RPMI7951 (cell line): ENCODE measurements around the gene ADGRV1. TPM values are rescaled to one million over a fixed set of nuclear protein-coding genes. Genes with fewer than 3 reads are reported as not detected.
A peak's percentile ranks its signal among the peaks of the same experiment; 100 is the strongest.
"Not testable (repeated sequence)": the region's sequence is repeated elsewhere in the genome, so short reads cannot be mapped to it uniquely, and the experiment has no call there.

Experiments
- DNase-seq: peaks from one replicate; pipeline ENCODE4 v3.0.0-alpha.2; 2012; ENCODE audit warnings: low read depth
- total RNA-seq: library from RNA; depleted of rRNA; stranded (reverse); fragments of >200 nt; shearing (Covaris generic); gene quantifications from 2 replicates; pipeline ENCODE4 v1.2.3, GENCODE V29; 2014

Gene ADGRV1
- total RNA-seq, 1 experiment from 2014 or later, result 0.84 TPM

DNA sequence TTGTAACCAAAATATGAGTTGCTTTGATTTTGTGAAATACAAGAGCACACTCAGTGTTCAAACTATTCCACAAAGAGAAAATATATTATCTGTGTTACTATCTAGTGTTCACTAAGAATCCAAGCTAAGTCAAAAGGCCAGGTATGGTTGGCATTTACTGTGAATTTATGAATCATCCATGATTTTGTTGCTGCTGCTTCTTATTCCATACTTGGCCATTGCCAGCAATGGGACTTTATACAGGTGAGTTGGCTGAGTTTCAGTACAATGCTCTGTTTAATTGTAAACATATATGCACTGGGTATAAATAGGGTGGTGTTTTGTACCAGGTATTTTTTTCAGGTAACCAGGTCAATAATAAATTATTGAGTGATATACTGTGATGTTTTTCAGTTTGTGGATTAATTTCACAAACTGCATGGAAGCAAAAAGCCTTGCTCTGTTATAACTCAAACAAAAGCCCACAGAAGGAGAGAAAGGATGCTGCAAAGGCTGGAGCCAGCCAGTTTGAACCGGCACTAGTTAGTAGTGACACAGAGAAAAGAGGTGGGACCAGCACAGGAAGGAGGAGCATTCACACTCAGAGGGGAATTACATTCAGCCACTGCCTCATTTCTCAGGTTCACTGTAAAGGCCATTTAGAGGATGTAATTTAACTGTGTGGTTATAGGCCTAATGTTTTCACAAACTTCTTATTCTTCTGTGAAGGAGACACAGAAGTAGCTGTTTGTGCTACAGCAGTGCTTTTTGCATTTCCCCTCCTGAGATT, 381.8 kb downstream of the ADGRV1 start:
- DNase-seq, result peak; percentile 1

GRCh38 chr5:90941002-90941720, 382.6 kb downstream of the ADGRV1 start:
- DNase-seq, result no peak

GRCh38 chr5:90944116-90944515, 385.5 kb downstream of the ADGRV1 start:
- no peak for DNase-seq

- no peak for DNase-seq
Observed at GRCh38 chr5:90947667-90948066, 389.1 kb downstream of the ADGRV1 start.

GRCh38 chr5:90948969-90949368, 390.4 kb downstream of the ADGRV1 start:
- DNase-seq, result no peak

GRCh38 chr5:90949469-90950358, 391.1 kb downstream of the ADGRV1 start:
- DNase-seq, result no peak

- DNase-seq, result no peak
Observed at GRCh38 chr5:90955001-90955635, 396.5 kb downstream of the ADGRV1 start.

- no peak for DNase-seq
Observed at GRCh38 chr5:90956511-90957097, 398.0 kb downstream of the ADGRV1 start.

DNA sequence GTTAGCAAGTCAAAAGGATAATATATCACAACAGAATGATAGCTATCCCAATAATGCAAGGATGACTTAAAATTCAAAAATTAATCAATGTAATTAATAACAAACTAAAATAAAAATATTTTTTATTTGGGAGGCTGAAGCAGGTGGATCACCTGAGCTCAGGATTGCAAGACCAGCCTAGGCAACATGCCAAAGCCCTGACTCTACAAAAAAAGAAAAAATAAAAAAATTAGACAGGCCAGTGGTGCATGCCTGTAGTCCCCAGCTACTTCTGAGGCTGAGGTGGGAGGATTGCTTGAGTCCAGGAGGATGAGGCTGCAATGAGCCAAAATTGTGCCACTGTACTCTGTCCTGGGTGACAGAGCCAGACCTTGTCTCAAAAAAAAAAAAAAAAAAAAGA, 399.3 kb downstream of the ADGRV1 start:
- DNase-seq, result no peak

GRCh38 chr5:90959262-90959661, 400.7 kb downstream of the ADGRV1 start:
- DNase-seq, result no peak

DNA sequence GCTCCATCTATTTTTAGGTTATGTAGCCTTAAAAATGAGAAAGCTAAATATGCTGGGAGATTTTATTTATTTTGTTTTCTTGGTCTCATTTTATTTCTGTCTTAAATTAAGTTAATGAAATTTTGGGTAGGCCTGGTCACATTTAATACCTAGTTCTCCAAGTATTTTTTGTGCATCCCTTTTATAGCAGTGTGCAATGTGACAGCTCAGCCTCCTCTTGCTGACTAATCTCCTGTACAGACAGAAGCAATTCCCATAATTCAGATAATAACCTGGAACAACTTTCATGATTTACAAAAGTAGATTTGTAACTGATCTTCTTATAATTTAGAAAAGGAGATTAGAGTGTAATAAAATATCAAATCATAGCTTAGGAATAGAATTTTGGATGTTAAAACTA, 403.9 kb downstream of the ADGRV1 start:
- DNase-seq, result no peak

GRCh38 chr5:90965110-90965685, 406.6 kb downstream of the ADGRV1 start:
- no peak for DNase-seq

GRCh38 chr5:90967443-90967842, 408.8 kb downstream of the ADGRV1 start:
- DNase-seq, result no peak

DNA sequence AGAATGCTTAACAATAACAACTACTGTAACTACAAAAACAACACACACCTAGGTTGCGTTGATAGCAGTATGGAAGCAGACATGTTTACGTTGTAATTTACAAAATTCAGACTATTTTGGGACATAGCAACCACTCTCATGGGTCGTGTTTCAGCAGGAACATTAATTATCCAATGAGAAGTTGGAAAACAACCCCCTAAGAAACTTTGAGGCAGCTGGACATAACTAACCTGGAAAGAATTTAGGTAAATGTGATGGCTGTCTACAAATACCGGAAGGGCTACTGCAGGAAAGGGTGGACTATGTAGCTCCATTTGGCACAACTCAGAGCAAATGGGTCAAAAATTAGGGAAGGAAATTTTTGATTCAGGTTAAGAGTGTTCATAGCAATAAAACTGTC, 409.3 kb downstream of the ADGRV1 start:
- DNase-seq, result no peak

- DNase-seq, result peak; percentile 47
Observed at GRCh38 chr5:90968319-90968718, 409.7 kb downstream of the ADGRV1 start.

DNA sequence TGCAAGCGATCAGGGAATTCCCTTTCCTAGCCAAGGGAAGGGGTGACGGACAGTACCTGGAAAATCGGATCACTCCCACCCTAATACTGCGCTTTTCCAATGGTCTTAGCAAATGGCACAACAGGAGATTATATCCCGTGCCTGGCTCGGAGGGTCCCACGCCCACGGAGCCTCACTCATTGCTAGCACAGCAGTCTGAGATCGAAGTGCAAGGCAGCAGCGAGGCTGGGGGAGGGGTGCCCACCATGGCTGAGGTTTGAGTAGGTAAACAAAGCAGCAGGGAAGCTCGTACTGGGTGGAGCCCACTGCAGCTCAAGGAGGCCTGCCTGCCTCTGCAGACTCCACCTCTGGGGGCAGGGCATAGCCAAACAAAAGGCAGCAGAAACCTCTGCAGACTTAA, 411.3 kb downstream of the ADGRV1 start:
- DNase-seq, result not testable (repeated sequence)

- no peak for DNase-seq
Observed at GRCh38 chr5:90981177-90981576, 422.6 kb downstream of the ADGRV1 start.

GRCh38 chr5:90981821-90982220, 423.2 kb downstream of the ADGRV1 start:
- DNase-seq, result no peak

- DNase-seq, result peak; percentile 1
Observed at GRCh38 chr5:90982576-90982975, 424.0 kb downstream of the ADGRV1 start.

DNA sequence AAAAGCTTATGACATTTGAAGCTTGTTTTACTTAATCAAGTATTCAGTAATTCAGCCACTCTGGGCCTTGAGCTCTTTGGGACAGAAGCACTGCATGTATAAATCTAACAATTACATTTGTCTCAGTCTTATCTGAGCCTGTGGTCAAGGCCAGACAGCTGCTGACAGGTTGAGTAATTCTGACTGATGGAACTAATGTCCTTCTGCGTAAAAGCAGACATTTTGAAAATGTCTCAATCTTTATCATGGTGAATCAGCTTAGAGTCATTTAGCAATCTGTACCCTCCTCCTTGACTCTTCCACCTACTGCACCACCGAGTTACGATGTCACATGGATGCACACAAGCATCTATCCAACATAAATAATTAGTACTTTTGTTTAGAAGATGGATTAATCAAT, 424.6 kb downstream of the ADGRV1 start:
- peak; percentile 52 for DNase-seq

DNA sequence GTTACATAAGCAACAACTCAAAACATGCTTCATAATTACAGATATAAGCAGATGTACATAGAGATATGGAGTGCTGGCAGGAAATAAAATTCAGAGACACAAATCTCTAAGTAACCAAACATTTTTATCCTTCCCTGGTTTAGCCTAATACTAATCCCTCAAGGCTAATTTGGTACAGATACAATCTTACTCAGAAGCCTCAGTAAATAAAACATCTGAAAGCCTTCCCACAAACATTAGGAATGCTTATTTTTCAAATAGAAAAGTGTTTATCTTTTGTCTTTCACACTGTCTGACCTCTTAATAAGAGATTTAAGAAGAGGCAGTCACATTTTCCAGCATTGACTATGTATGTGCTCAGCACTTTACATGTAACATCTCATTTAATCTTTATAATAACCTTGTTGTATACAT, 425.1 kb downstream of the ADGRV1 start:
- no peak for DNase-seq
